ENCODE results near the gene ROBO1.

ROBO1 gene

DNA sequence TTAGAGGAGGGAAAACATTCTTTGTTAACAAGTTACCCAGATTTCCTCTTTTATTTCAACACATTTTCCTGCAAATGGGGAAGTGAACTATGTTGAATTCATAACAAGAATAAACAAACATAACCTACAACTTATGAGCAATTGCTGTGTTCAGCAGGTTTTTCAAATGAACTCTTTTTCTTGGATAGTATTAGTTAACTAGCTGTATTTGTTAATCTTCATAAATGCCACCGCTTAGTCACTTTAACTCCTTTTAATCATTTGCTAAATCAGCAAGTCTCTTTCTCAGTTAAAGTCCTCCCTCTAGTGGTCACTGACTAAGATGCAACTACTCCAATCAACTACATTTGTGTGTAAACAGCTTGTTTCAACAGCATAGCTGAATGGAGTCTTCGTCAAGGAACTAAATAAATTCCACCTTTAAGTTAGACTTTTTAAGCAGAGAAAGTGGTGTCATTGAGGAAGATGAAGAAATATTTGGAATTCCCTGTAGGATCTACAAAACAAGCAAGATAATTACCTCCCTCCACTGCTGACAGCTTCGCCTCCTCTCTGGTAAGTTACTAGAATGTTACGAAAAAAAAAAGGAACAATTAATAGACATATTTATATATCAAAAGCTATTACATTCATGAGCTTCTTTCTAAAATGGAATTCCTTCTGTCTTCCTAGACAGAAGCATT, 1122.0 kb downstream of the ROBO1 start:
- DNase-seq = no peak

DNA sequence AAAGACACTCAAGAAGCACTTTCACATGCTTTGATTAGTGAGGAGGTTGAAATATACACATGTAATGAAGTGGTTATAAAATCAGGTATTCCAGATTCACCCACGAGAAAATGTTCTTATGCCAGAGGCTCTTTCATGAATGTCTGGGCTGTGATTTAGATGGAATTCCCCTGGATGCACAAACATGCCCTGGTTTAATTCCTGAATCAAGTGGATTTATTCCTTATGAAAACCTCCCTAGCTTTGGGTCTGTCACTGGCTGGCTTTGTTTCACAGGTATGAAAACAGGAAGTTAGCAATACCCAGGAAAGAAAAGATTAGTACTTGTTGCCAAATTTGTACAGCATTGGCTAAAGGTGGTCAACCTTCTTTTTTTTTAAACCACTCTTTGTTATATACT, 1123.0 kb downstream of the ROBO1 start:
- no peak for DNase-seq

DNA sequence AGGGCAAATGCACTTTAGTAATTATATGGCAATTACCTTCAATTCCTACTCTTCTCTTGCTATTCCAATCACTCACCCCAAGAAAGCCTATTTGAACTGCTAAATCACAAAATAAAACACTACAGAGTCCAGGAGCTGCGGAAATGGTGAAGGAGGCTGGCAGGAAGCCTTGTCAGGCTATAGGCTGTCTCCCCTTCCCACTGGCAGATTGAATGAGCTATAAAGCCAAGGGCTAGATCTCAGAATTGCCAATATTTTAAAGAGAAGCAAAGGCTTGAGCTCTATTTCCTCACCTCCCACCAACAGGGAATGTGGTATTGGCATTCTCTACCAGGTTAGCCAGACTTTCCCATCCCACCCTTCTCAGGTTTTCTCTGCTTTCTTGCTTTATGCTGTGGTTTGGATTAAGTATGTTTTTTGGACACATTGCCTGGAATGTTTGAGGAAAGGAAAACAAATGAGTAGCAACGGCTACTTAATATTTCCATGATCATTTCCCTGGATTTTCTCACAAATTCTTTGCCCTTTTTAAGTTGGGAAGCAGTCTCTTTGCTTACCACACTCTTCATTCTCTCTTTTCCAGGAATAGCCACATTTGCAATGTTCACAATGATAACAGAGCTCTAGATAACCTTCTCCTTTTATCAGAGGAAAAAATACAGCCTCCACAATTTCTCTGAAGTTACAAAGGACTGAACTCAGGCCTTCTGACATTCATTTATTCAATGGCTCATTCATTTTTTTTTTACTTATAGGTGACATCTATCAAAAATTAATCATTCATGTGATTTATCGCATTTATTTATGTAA, 1125.4 kb downstream of the ROBO1 start:
- no peak for DNase-seq

DNA sequence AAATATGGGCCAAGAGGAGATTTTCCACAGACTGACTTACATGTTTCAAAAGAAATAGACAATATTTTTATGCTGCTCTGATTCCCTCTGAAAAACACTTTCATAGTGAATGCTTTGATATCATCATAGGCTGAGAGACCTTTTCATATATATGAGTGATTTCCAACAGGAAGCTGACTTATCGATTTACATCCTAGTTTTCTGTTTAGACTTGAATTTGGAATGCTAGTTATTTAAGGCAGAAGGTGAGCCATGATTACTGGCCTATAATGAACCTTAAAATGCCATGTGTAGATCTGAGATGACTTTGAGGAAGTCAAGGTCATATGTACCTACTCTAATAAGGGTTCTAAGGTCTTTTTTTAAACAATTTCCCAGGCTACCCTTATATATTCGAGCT, 1126.1 kb downstream of the ROBO1 start:
- DNase-seq = no peak

DNA sequence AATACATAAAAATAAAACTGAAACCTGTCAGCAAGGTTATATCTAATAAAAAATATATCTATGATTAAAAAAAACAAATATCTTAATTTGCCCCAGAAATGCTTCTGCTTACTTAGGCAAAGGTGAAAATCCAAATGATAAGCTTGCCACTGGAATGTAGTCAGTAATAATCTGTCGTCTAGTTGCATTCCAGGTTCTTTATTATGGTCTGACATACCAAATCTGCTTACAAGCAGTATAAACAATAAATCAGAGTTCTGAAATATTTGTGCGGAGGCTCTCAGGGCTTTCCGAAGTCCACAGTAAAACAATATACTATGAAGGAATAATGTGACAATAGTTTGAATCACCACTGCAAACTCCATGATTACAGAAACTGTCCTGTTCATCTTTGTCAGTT, 1133.5 kb downstream of the ROBO1 start:
- DNase-seq = no peak

- DNase-seq = no peak
Observed at GRCh38 chr3:78633626-78634025, 1134.2 kb downstream of the ROBO1 start.

DNA sequence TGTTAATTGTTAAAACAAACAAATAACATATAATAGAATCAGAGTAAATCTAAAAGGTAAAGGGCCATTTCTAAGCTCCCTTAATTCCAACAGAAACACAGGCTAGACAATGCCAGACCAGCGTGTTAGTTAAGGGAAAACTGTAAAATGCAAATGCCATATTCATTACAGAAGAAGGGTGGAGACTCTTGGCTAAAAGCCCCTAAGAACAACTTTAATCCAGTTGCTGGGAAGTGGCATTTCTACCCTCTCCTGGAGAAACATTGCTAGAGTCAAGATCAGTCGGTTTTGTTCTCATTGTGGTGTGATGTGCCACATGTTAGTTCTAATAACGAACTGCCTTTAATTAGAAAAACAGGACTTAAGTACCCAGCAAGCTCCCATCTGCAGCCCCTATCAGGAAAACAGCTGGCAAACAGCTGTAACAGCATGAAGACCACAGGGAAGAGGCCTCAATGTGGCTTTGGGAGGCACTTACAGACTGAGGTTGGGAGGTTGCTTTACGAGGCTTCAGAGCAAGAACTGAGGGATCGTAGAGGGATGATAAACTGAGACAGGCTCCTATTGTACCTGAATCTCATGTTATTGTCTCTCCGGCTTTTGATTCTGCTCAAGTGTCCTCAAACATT, 1134.8 kb downstream of the ROBO1 start:
- no peak for DNase-seq

GRCh38 chr3:78629544-78629943, 1138.3 kb downstream of the ROBO1 start:
- DNase-seq = no peak

DNA sequence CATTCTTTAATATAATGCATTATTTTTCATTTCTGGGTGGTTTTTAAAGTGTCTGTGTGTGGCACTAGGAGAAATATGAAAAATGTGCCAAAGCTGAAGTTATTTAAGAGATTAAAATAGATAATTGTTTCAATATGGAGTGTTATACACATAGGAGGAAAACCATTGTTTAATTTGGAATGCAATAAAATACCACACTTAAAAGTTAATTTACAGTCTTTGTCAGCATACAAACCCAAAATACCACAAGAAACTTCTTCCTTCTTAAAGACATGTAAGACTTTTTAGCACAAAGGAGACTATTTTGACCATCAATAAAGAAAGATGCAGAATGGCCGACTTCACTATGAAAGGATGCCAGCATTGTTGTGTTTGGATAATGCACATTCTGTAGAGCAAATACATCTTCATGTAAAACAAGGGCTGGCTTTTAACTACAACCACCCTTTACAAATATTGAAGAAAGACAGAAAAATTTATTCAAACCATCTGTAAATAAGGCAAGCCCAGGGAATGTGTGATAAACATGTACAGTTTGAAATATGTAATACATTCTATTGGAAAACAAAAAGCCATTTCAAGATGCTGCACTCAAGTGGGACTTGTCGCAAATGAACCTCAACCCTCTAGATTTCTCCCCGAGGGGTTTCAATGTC, 1146.6 kb downstream of the ROBO1 start:
- DNase-seq = no peak

GRCh38 chr3:78614486-78614885, 1153.3 kb downstream of the ROBO1 start:
- no peak for DNase-seq

- no peak for DNase-seq
Observed at GRCh38 chr3:78613421-78613879, 1154.3 kb downstream of the ROBO1 start.

DNA sequence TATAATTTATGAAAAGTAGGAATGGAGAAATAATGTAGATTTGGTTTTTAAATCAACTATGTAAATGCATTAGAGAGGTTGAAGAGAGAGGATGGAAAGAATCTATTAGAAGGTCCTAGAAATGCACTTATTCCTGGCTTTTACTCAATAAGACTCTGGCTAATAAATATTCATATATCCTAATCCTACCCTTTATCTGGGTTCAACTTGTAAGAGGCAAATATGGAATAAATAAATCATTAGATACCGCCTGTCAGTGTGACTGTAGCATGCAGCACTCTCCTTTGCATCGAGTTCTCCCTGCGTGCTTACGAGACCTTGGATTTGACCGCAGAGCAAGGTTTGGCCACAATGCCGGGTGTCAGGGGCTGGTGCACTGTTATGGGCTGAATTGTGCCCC, 1156.5 kb downstream of the ROBO1 start:
- no peak for DNase-seq

DNA sequence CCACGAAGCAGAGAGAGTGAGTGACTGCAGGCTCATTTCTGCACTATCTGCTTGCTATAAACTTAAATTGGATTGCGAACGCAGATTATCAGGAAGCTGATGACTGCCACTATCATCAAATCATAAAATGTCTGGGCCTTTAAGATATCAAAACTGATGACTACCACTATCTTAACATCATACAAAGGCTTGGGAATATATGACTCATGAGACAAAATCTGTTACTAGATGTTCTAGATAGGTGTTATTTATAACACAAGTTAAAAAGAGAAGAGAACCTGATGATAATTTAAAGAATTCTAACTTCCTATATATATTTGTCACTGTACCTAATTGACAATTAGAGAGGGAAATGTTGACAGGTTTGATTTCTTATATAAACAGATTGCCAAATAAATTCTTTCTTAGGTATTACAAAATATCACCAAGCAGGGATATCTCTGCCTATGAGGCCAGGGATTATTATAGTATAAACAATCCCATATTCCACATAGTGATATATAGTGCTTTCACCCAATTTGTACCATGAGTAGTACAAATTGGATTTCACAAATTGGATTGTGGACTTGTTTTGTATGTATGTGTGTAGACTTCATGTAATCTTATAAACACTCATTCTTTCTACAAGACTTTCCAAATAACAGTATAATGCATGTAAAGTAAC, 1157.2 kb downstream of the ROBO1 start:
- no peak for DNase-seq

DNA sequence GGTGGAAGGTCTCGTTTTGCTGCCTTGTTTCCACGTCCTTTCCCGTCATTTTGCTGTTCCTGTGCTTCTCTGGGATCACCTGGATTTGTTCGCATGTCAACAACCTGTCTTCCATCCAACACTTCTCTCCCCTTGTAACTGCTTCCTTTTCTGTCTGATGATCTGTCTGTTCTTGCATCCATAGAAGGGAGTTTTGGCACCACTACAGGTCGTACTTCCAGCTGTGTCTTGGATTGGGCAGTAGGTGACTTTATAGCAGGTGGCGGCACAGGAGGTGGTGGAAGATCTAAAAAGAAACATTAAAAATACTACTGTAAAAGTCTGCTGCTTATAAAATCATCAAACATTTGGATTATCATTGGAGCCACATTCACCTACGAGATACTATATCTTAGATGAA, 1161.0 kb downstream of the ROBO1 start:
- no peak for DNase-seq

DNA sequence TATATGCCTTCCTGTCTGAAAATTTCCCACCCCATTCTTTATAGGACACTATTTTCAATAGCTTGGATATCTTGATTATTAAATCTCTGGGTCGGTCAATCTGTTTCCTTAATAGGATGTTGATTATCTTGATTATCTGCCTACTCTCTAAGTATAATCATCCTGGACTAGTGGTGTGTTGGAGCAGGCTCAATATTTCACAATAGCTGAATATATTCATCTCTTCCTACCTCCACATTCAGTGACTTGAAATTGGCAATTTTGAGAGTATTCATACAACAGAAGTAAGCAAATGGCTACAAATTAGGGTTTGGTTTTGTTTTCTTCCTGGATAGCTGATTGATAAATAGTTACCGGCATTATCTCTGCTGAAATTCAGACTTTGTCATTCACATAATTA, 1162.6 kb downstream of the ROBO1 start:
- DNase-seq = no peak

DNA sequence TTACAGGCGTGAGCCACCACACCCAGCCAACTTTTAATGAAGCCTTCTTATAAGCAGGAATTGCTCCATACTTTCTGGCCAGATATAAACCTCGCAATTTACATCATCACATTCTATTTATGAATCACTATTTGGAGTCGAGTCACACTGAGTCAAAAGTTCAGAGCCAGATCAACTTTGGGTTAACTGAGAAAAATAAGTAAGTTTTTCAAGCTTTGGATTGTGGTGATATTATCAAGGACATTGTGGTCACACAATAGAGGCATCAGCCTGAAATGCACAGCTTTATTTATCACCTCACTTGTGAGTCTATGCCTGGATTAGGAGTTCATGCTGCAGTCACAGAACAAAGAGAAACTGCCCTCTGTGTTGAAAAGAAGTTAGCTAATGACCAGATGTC, 1163.5 kb downstream of the ROBO1 start:
- DNase-seq = no peak

GRCh38 chr3:78601249-78601648, 1166.5 kb downstream of the ROBO1 start:
- no peak for DNase-seq

- DNase-seq = no peak
Observed at GRCh38 chr3:78589778-78590177, 1178.0 kb downstream of the ROBO1 start.

DNA sequence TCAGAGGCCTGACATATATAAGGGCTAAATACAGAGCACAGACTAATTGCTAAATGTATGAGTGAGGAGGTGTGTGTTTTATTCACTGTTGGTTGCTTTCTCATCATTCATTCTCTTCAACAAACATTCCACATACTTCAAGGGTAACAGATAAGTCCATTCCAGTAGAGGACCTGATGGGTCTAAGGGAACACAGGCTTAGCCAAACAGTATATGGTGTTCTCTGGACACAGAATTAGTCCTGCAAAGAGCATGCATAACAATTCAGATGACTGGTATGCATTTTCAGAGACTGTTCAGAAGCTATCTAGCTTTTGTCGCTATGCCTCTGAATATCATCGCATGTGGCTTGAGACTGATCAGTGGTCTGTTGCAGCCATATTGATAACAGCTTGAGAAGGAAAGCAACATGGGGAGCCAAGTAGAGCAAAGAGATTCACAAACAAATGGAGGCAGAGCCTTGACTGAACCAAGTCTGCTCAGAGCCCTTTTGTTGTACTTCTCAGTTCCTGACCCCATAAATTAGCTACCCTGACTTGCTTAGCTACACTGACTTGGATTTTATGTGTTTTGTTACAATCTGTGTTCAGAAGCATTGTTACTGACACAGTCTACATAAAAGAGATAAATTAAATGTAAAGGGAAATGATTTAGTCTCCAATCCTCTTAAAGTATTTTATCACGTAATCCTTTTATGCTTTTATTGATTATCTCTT, 1178.7 kb downstream of the ROBO1 start:
- DNase-seq = no peak

DNA sequence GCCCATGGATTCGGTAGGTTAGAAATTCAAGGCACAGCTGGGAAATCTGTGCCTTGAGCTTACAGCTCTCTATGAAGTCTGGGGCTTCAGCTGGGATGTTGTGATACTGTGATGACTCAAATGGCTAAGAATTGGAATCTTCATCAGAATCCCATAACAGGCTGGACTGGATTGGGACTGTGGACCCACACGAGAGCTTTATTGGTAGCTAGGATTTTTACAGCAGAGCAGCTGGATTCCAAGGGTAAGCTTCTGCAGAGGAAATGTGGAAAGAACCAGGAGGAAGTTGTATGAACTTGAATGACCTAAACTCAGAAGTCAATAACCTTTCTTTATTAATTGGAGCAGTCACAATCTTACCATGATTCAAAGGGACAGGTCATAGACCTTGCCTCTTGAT, 1187.1 kb downstream of the ROBO1 start:
- DNase-seq = no peak

DNA sequence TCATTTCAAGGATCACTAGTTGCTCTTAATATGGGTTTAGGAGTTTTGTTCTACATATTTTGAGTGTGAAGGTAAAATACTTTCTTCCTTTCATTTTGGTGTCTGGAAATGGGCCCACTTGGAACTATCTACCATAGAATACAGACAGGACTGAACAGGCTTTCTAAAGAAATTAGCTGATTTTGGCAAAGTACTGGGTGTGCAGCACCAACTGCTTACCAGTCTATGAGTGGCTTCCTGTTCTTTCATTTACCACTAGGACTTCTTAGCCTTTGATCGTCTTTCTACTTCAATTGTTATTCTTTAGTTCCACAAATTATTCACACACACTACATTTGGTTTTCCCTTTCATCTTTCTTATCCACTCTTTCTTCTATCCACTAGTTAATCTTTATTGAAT, 1196.3 kb downstream of the ROBO1 start:
- no peak for DNase-seq

GRCh38 chr3:78570496-78570895, 1197.3 kb downstream of the ROBO1 start:
- DNase-seq = no peak
